ENCODE measurements around the gene PRUNE1.

PRUNE1 gene

GRCh38 chr1:151037032-151037431, 28.8 kb downstream of the PRUNE1 start:
- DNase-seq (ENCODE audit: insufficient read length, low spot score) (no peak), FAIRE-seq (no peak)
- TF ChIP-seq POLR2A (IDR thresholded peaks at IDR 0.05; ENCODE audit: low read depth, low read length): no peak

DNA sequence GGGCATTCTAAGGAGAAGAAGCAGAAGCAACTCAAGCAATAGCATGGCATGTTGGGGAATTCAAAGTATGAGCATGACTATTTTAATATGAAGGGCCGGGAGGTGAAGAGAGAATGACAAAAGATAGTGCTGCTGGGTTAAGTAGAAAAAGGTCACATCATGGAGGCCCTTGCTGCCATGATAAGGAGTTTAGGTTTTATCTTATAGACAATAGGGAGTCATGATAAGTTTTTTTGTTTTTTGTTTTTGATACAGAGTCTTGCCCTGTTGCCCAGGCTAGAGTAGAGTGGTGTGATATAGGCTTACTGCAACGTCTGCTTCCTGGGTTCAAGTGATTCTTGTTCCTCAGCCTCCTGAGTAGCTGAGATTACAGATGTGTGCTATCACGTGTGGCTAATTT, 31.3 kb downstream of the PRUNE1 start:
- FAIRE-seq: no peak
- DNase-seq (ENCODE audit: insufficient read length, low spot score): no peak
- no peak for TF ChIP-seq POLR2A (IDR thresholded peaks at IDR 0.05; ENCODE audit: low read depth, low read length)

GRCh38 chr1:151043163-151043562, 34.9 kb downstream of the PRUNE1 start:
- TF ChIP-seq POLR2A (IDR thresholded peaks at IDR 0.05; ENCODE audit: low read depth, low read length): no peak
- FAIRE-seq (no peak), DNase-seq (ENCODE audit: insufficient read length, low spot score) (no peak)

GRCh38 chr1:151047591-151047924, 39.3 kb downstream of the PRUNE1 start, which contains the start of gene C1orf56:
Gene C1orf56 (plus strand): TSS chr1:151047751. CDS start chr1:151047848, 97 bp downstream.
- TF ChIP-seq POLR2A (IDR thresholded peaks at IDR 0.05; ENCODE audit: low read depth, low read length): peak; percentile 89
- DNase-seq (ENCODE audit: insufficient read length, low spot score) (peak; percentile 93), FAIRE-seq (no peak)

DNA sequence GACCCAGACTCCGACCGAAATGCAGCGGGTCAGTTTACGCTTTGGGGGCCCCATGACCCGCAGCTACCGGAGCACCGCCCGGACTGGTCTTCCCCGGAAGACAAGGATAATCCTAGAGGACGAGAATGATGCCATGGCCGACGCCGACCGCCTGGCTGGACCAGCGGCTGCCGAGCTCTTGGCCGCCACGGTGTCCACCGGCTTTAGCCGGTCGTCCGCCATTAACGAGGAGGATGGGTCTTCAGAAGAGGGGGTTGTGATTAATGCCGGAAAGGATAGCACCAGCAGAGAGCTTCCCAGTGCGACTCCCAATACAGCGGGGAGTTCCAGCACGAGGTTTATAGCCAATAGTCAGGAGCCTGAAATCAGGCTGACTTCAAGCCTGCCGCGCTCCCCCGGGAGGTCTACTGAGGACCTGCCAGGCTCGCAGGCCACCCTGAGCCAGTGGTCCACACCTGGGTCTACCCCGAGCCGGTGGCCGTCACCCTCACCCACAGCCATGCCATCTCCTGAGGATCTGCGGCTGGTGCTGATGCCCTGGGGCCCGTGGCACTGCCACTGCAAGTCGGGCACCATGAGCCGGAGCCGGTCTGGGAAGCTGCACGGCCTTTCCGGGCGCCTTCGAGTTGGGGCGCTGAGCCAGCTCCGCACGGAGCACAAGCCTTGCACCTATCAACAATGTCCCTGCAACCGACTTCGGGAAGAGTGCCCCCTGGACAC, 39.8 kb downstream of the PRUNE1 start:
- peak; percentile 61 for TF ChIP-seq POLR2A (IDR thresholded peaks at IDR 0.05; ENCODE audit: low read depth, low read length)
- DNase-seq (ENCODE audit: insufficient read length, low spot score): peak; percentile 86
- FAIRE-seq: no peak

DNA sequence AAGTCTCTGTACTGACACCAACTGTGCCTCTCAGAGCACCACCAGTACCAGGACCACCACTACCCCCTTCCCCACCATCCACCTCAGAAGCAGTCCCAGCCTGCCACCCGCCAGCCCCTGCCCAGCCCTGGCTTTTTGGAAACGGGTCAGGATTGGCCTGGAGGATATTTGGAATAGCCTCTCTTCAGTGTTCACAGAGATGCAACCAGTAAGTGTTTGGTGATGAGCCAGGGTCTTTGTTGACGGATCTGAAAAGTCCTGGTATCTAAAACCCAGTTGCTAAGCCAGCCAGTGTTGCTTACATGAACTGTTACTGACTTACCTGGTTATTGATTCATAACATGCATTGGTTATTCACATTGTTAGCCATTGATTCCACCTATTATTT, 40.4 kb downstream of the PRUNE1 start:
- DNase-seq (ENCODE audit: insufficient read length, low spot score) (no peak), FAIRE-seq (no peak)
- no peak for TF ChIP-seq POLR2A (IDR thresholded peaks at IDR 0.05; ENCODE audit: low read depth, low read length)

GRCh38 chr1:151049458-151049857, 41.2 kb downstream of the PRUNE1 start:
- 0 out of 2 replicates have a peak, but pooled peaks have one; percentile 20 for TF ChIP-seq POLR2A (IDR thresholded peaks at IDR 0.05; ENCODE audit: low read depth, low read length)
- FAIRE-seq: no peak
- DNase-seq (ENCODE audit: insufficient read length, low spot score): no peak

- TF ChIP-seq POLR2A (IDR thresholded peaks at IDR 0.05; ENCODE audit: low read depth, low read length): no peak
- FAIRE-seq: no peak
- no peak for DNase-seq (ENCODE audit: insufficient read length, low spot score)
These were observed 41.9 kb downstream of the PRUNE1 start for GRCh38 chr1:151050051-151050688.

DNA sequence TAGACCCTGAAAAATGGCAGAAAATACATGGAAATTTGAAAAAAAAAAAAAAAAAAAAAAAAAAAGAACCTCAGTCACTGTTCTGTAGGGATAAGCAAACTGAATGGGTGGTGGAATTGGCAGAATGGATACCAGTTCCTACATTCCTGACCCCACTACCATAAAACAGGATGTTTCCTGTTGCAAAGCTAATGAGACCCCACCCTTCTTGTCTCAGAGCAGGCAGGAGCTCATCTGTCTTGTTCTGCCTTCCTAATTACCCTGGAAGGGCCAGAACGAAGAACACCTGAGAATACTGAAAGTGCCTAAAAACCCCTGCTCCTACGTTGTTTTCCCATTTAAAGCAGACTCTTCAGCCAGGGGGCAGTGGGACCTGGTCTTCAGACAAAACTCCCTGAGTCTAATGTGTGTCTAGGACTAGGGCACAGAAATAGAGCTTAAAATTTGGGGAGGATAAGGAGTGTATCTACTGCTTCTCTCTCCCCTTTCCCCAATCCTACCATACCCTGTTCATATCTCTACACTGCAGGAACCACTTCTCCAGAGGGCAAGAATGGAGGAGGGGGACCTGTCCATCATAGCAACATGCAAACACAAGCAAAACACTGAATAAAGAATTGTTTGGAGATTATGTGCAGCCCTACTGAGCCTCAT, 43.2 kb downstream of the PRUNE1 start:
- TF ChIP-seq POLR2A (IDR thresholded peaks at IDR 0.05; ENCODE audit: low read depth, low read length): no peak
- no peak for DNase-seq (ENCODE audit: insufficient read length, low spot score)
- FAIRE-seq: no peak

- DNase-seq (ENCODE audit: insufficient read length, low spot score): no peak
- FAIRE-seq: no peak
- no peak for TF ChIP-seq POLR2A (IDR thresholded peaks at IDR 0.05; ENCODE audit: low read depth, low read length)
These were observed 46.8 kb downstream of the PRUNE1 start for GRCh38 chr1:151054971-151055547.

DNA sequence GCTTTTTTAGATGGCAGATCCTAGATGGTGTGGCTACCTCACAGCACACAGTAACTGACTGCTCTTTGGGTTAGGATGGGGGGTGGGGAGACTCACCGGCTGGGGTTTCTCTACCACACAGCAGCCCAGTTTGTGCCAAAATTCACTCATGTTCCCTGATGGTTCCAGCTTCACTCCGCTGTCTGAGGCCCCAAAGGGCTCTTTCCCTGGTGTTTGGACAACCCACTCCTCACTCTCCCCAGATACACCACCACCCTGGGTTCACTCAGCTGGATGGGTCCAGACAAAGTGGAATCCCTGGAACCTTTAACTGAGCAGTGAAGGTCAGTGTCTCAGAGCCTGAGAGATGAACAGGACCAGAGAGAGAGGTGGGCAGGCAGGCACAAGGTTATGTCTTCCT, 47.3 kb downstream of the PRUNE1 start:
- no peak for TF ChIP-seq POLR2A (IDR thresholded peaks at IDR 0.05; ENCODE audit: low read depth, low read length)
- FAIRE-seq (no peak), DNase-seq (ENCODE audit: insufficient read length, low spot score) (no peak)

GRCh38 chr1:151056149-151056548, 47.9 kb downstream of the PRUNE1 start:
- DNase-seq (ENCODE audit: insufficient read length, low spot score) (no peak), FAIRE-seq (no peak)
- TF ChIP-seq POLR2A (IDR thresholded peaks at IDR 0.05; ENCODE audit: low read depth, low read length): no peak

GRCh38 chr1:151058692-151059091, 50.4 kb downstream of the PRUNE1 start:
- TF ChIP-seq POLR2A (IDR thresholded peaks at IDR 0.05; ENCODE audit: low read depth, low read length): no peak
- FAIRE-seq (no peak), DNase-seq (ENCODE audit: insufficient read length, low spot score) (no peak)
